GM12873 (cell line): ENCODE data around the gene AFF3.
A peak's percentile ranks its signal among the peaks of the same experiment; 100 is the strongest.

Source experiments
- TF ChIP-seq, protein P1 (sequence below): IDR thresholded peaks from 2 replicates; pipeline ENCODE4 v1.5.1; 2012; ENCODE audit warnings: low read depth, mild to moderate bottlenecking, moderate library complexity, low read length, control low read depth; ENCODE audit not compliant: insufficient read depth; ENCODE audit errors: missing control alignments

Gene AFF3

DNA sequence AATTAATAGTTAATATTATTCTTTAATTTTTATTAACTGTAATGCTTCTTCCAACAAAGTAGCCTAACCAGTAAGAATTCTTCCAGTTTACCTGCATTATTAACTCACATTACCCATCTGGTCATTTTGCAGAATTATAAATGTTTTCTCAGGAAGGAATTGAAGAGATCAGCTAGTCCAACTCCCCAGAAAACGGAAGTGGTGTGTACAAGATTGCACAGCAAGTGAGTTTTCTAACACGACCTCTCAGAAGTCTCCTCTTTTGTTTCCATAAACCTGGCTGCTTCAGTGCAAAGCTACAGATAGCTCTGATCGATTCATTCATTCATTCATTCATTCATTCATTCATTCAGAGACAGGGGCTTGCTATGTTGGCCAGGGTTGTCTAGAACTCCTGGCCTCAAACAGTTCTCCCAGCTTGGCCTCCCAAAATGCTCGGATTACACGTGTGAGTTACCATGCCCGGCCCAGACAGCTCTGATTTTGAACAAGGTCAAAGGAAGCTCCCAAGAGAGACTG lies 523.8 kb downstream of the AFF3 start:
- TF ChIP-seq, protein P1, sequence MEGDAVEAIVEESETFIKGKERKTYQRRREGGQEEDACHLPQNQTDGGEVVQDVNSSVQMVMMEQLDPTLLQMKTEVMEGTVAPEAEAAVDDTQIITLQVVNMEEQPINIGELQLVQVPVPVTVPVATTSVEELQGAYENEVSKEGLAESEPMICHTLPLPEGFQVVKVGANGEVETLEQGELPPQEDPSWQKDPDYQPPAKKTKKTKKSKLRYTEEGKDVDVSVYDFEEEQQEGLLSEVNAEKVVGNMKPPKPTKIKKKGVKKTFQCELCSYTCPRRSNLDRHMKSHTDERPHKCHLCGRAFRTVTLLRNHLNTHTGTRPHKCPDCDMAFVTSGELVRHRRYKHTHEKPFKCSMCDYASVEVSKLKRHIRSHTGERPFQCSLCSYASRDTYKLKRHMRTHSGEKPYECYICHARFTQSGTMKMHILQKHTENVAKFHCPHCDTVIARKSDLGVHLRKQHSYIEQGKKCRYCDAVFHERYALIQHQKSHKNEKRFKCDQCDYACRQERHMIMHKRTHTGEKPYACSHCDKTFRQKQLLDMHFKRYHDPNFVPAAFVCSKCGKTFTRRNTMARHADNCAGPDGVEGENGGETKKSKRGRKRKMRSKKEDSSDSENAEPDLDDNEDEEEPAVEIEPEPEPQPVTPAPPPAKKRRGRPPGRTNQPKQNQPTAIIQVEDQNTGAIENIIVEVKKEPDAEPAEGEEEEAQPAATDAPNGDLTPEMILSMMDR = no peak

DNA sequence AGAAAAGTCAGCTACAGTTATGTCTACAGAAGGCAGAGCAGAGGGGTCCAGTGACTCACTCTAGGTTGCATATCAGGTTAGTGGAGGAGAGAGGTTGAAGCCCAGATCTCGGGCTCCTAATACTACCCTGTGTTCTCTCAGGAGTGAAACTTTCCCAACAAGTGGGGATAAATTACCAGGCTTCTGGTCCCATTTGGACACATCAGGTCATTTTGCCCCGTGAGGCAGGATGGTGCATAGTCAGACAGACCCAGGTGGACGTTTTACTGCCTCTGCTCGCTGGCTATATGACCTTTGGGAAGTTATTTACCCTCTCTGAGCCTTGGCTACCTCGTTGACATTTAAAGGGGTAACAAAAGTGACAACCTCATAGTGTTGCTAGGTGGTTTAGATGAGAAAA lies 524.6 kb downstream of the AFF3 start:
- TF ChIP-seq, protein P1 = no peak

DNA sequence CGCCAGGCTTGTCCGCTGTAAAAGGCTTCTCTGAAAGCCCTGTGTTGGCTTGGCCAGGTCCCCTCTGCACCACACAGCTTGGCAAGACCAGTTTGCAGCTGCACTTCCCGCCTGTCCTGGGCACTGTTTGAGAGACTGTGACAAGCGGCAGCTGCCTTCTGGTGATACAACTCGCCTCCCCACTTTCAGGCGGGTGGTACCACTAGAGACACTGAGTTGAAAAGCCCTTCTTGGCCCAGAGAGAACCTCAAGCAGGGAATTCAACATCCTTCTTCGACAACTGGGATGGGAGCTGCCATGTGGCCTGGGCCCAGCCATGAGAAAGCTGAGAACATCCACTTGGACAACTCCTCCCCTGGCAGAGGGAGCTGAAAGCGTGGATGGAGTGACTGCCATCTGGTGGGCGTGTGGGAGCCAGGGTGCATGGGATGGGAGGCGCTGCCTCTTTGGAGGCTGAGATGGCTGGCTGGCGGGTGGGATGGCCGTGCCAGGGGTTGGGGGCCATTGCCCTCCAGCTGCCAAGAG lies 527.1 kb downstream of the AFF3 start:
- TF ChIP-seq, protein P1 = peak; percentile 18

DNA sequence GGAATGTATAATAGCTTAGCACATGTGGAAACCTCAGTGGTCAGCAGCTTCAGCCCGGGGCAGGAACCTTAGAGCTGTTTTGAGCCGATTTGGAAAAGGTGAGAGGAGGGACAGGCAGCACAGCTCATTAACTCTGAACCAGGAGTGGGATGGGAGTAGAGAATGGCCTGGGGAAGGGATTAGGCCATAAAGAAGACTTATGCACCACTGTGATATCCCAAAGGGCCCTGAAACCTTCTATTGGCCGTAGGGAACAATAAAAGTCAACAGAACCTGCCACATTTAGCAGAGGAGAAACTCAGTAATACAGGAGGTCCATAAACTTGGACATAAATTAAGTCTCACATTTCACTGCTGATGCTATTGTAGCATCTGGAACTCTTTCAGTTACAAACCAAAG lies 528.4 kb downstream of the AFF3 start:
- TF ChIP-seq, protein P1 = no peak

DNA sequence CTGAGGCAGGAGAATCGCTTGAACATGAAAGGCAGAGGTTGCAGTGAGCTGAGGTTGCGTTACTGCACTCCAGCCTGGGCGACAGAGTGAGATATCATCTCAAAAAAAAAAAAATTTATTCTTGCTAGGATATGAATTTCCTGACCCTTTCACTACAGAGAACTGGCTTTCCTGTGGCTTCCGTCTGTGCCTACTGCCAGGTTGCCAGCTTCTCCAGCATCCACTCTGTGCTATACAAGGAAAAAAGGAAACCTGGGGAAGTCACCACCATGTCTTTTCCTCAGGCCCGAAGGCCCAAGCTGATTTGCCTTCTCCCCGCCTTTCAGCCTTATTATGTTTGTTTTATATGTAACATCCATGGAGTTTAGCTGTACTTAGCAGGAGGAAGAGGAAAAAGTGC lies 530.6 kb downstream of the AFF3 start:
- TF ChIP-seq, protein P1 = no peak

DNA sequence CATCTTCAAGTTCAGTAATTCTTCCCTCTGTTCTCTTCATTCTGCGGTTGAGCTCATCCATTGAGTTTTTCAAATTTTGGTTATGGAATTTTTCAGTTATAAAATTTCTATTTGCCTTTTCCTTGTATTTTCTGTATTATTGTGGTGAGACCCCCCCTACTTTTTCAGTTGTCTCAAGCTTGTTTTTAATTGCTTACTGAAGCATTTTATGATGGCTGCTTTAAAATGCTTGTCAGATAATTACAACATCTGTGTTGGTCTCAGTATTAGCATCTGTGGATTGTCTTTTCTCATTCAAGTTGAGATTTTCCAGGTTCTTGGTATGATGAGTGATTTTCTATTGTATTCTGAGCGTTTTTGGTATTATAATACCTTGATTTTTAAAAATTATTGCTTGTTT lies 531.4 kb downstream of the AFF3 start:
- TF ChIP-seq, protein P1 = no peak

DNA sequence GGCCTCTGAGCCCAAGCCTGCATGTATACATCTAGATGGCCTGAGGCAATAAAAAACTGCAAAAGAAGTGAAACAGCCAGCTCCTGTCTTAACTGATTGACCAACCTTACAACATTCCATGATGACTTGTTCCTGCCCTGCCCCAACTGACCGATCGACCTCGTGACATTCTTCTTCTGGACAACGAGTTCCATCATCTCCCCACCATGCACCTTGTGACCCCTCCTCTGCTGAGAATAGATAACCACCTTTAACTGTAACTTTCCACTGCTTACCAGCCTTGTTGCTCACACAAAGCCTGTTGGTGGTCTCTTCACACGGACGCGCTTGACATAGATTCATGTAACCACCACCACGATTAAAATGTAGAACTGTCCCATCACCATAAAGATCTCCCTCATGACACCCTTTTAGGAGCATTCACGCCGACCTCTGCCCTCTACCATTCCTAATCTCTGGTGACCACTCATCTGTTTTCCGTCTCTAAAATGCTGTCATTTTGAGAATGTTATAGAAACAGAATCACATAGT lies 532.5 kb downstream of the AFF3 start:
- TF ChIP-seq, protein P1 = no peak
